ENCODE results near the gene P2RX4. TPM values are rescaled to one million over a fixed set of nuclear protein-coding genes. Genes with fewer than 3 reads are reported as not detected.

The P2RX4 gene
- total and polyA plus RNA-seq, 11 donors: 3.2 to 27.4 (median 5.3) TPM

GRCh38 chr12:121274036-121274763 is 64.3 kb downstream of the P2RX4 start:
- peaks cover 0 to 56% (median 30%) of the 10 kb centered on the region in 9 donors for H3K36me3 ChIP-seq
- peaks cover 2 to 29% (median 9%) of the 10 kb centered on the region in 12 donors for H3K4me1 ChIP-seq
- H3K9me3 ChIP-seq: no peaks in the 10 kb centered on the region
- H3K27me3 ChIP-seq: no peaks in the 10 kb centered on the region
- H3K27ac ChIP-seq: no peak overlapping the region
- H3K4me3 ChIP-seq: no peak overlapping the region
- DNase-seq (no peak), ATAC-seq (no peak)
- TF ChIP-seq CTCF (IDR thresholded peaks at IDR 0.05) (no peak), POLR2A (IDR thresholded peaks at IDR 0.05) (no peak)
- intact Hi-C loops (cut with DNase I): no loop called here
- 74 to 95% (median 93%) methylated on average over 4 to 35 of the region's 35 CpGs for whole genome bisulfite sequencing, 4 donors

- DNase-seq (no peak), ATAC-seq (no peak)
- no peaks in the 10 kb centered on the region for H3K9me3 ChIP-seq
- H3K4me3 ChIP-seq: no peak overlapping the region
- peaks cover 6 to 46% (median 20%) of the 10 kb centered on the region in 12 donors for H3K4me1 ChIP-seq
- H3K27ac ChIP-seq: peak overlapping the region in 1 of 12 donors; percentile 80
- H3K36me3 ChIP-seq: peaks cover 0 to 32% (median 13%) of the 10 kb centered on the region in 9 donors
- TF ChIP-seq CTCF (IDR thresholded peaks at IDR 0.05): no peak
- no peak for TF ChIP-seq POLR2A (IDR thresholded peaks at IDR 0.05)
- H3K27me3 ChIP-seq: no peaks in the 10 kb centered on the region
- intact Hi-C loops (cut with DNase I): no loop called here
- WGBS, 4 donors: 97% methylated on average over 6 of the region's 6 CpGs
Measured at GRCh38 chr12:121277374-121277759, 67.4 kb downstream of the P2RX4 start.

GRCh38 chr12:121278169-121279070 is 68.5 kb downstream of the P2RX4 start:
- TF ChIP-seq POLR2A (IDR thresholded peaks at IDR 0.05): no peak
- TF ChIP-seq CTCF (IDR thresholded peaks at IDR 0.05): no peak
- DNase-seq: peak in 1 of 5 donors; percentile 45
- no peaks in the 10 kb centered on the region for H3K27me3 ChIP-seq
- intact Hi-C loops (cut with DNase I): no loop called here
- H3K9me3 ChIP-seq: no peaks in the 10 kb centered on the region
- WGBS, 4 donors: 87 to 93% (median 90%) methylated on average over 15 of the region's 15 CpGs
- H3K36me3 ChIP-seq: peaks cover 0 to 25% (median 10%) of the 10 kb centered on the region in 9 donors
- no peak overlapping the region for H3K4me3 ChIP-seq
- peak in 3 of 4 donors; percentile 15 to 41 (median 16) for ATAC-seq
- H3K4me1 ChIP-seq: peaks cover 6 to 49% (median 22%) of the 10 kb centered on the region in 12 donors
- H3K27ac ChIP-seq: peak overlapping the region in 11 of 12 donors; percentile 4 to 80 (median 54)

- peak; percentile 21 to 64 (median 39) for ATAC-seq
Measured at GRCh38 chr12:121279071-121279375, 69.1 kb downstream of the P2RX4 start.

More at GRCh38 chr12:121279071-121279375, 69.1 kb downstream of the P2RX4 start:
- Histone ChIP-seq H3K27me3 (no peaks in the 10 kb centered on the region), H3K4me1 (peaks cover 6 to 49% (median 22%) of the 10 kb centered on the region in 12 donors), H3K27ac (peak overlapping the region; percentile 1 to 80 (median 51)), H3K36me3 (peaks cover 0 to 22% (median 5%) of the 10 kb centered on the region in 9 donors), H3K9me3 (no peaks in the 10 kb centered on the region), H3K4me3 (no peak overlapping the region)
- peak in 3 of 5 donors; percentile 61 to 82 (median 71) for DNase-seq
- TF ChIP-seq CTCF (IDR thresholded peaks at IDR 0.05) (no peak), POLR2A (IDR thresholded peaks at IDR 0.05) (no peak)
- intact Hi-C loops (cut with DNase I): no loop called here
- WGBS, 4 donors: 34 to 56% (median 43%) methylated on average over 11 to 13 of the region's 13 CpGs

Data from heart left ventricle (tissue), 16 donors.